Neural cell (in vitro differentiated cells): ENCODE data around the gene CASZ1. TPM values are rescaled to one million over a fixed set of nuclear protein-coding genes. Genes with fewer than 3 reads are reported as not detected.

ENCODE experiments used
- H2AFZ ChIP-seq: fragments of 200-600, 300-800 bp; sonication (generic), shearing (Covaris generic); 2 replicates; pipeline ENCODE4 v1.6.0; 2014; ENCODE audit warnings: low read depth, mild to moderate bottlenecking, antibody characterized with exemption, low read length, moderate library complexity
- H3F3A ChIP-seq: fragments of 200-600 bp; shearing (Covaris generic); 2 replicates; pipeline ENCODE4 v1.6.1; 2016; ENCODE audit warnings: mild to moderate bottlenecking, moderate library complexity, mixed read lengths, antibody characterized with exemption, low read length; ENCODE audit not compliant: insufficient read depth, poor library complexity, severe bottlenecking
- H3K27ac ChIP-seq: fragments of 200-600, 300-800 bp; sonication (generic), shearing (Covaris generic); 2 replicates; pipeline ENCODE4 v1.5.1; 2014; ENCODE audit warnings: mild to moderate bottlenecking, low read length, moderate library complexity
- H3K27me3 ChIP-seq: fragments of 300-800, 200-600 bp; sonication (generic), shearing (Covaris generic); 2 replicates; pipeline ENCODE4 v1.6.0; 2014; ENCODE audit warnings: mild to moderate bottlenecking, low read depth, low read length, moderate library complexity; ENCODE audit not compliant: insufficient read depth
- H3K36me3 ChIP-seq: fragments of 300-800, 200-600 bp; sonication (generic), shearing (Covaris generic); 2 replicates; pipeline ENCODE4 v1.5.1; 2014; ENCODE audit warnings: mild to moderate bottlenecking, antibody characterized with exemption, low read length, moderate library complexity; ENCODE audit not compliant: insufficient read depth
- H3K4me2 ChIP-seq: fragments of 300-800, 200-600 bp; sonication (generic), shearing (Covaris generic); 2 replicates; pipeline ENCODE4 v1.6.0; 2014; ENCODE audit warnings: mild to moderate bottlenecking, low read length
- H3K4me3 ChIP-seq: fragments of 300-800, 200-600 bp; sonication (generic), shearing (Covaris generic); 2 replicates; pipeline ENCODE4 v1.5.1; 2014; ENCODE audit warnings: mild to moderate bottlenecking, low read length, moderate library complexity
- H3K79me2 ChIP-seq: fragments of 200-600 bp; shearing (Covaris generic); replicated peaks from 2 replicates; pipeline ENCODE4 v1.6.0; 2014; ENCODE audit warnings: mild to moderate bottlenecking, low read length, moderate library complexity; ENCODE audit not compliant: insufficient read depth
- H3K9ac ChIP-seq: fragments of 300-800, 200-600 bp; sonication (generic), shearing (Covaris generic); 2 replicates; pipeline ENCODE4 v1.6.1; 2016; ENCODE audit warnings: mild to moderate bottlenecking, low read length, mixed read lengths
- H3K9me2 ChIP-seq: fragments of 200-600 bp; shearing (Covaris generic); 2 replicates; pipeline ENCODE4 v1.6.1; 2016; ENCODE audit warnings: mild to moderate bottlenecking, low read length, mixed read lengths; ENCODE audit not compliant: insufficient read depth
- H3K9me3 ChIP-seq: fragments of 200-600, 300-800 bp; sonication (generic), shearing (Covaris generic); 2 replicates; pipeline ENCODE4 v1.6.1; 2016; ENCODE audit warnings: mild to moderate bottlenecking, mixed run types, low read length, moderate library complexity, mixed read lengths
- H4K20me1 ChIP-seq: fragments of 200-600 bp; shearing (Covaris generic); 2 replicates; pipeline ENCODE4 v1.6.1; 2016; ENCODE audit warnings: mild to moderate bottlenecking, mixed run types; ENCODE audit not compliant: insufficient read depth
- CTCF ChIP-seq: fragments of 450-650 bp; IDR thresholded peaks from 2 replicates; pipeline ENCODE4 v1.5.1; 2014; ENCODE audit warnings: antibody characterized with exemption, mild to moderate bottlenecking, moderate library complexity; ENCODE audit not compliant: poor library complexity, severe bottlenecking
- EP300 ChIP-seq: fragments of 450-650 bp; conservative IDR thresholded peaks from 2 replicates; pipeline ENCODE4 v1.6.1; 2014; ENCODE audit warnings: antibody characterized with exemption, mild to moderate bottlenecking, moderate library complexity; ENCODE audit not compliant: poor library complexity, severe bottlenecking
- EZH2 ChIP-seq: fragments of 200-600, 300-800 bp; shearing (Covaris generic), sonication (generic); IDR thresholded peaks from 2 replicates; pipeline ENCODE4 v1.6.1; 2014; ENCODE audit warnings: antibody characterized with exemption, low read length, borderline replicate concordance, mild to moderate bottlenecking; ENCODE audit not compliant: insufficient read depth, poor library complexity, severe bottlenecking
- MXI1 ChIP-seq: fragments of 450-650 bp; conservative IDR thresholded peaks from 2 replicates; pipeline ENCODE4 v1.6.1; 2014; ENCODE audit warnings: antibody characterized with exemption, mild to moderate bottlenecking; ENCODE audit not compliant: poor library complexity, severe bottlenecking
- POLR2AphosphoS5 ChIP-seq: IDR thresholded peaks from 2 replicates; pipeline ENCODE4 v1.6.1; 2012
- RAD21 ChIP-seq: fragments of 450-650 bp; conservative IDR thresholded peaks from 2 replicates; pipeline ENCODE4 v1.6.1; 2014; ENCODE audit warnings: antibody characterized with exemption, mild to moderate bottlenecking, moderate library complexity
- REST ChIP-seq: IDR thresholded peaks from 2 replicates; pipeline ENCODE4 v1.6.1; 2012; ENCODE audit warnings: borderline replicate concordance
- SMC3 ChIP-seq: fragments of 450-650 bp; conservative IDR thresholded peaks from 2 replicates; pipeline ENCODE4 v1.6.1; 2014; ENCODE audit warnings: antibody characterized with exemption, mild to moderate bottlenecking, moderate library complexity; ENCODE audit not compliant: poor library complexity
- TAF1 ChIP-seq: IDR thresholded peaks from 2 replicates; pipeline ENCODE4 v1.6.1; 2012; ENCODE audit warnings: low read depth
- polyA plus RNA-seq: library from polyadenylated mRNA; depleted of rRNA; stranded (reverse); fragments of >200 nt; gene quantifications from 2 replicates; pipeline ENCODE4 v1.2.3, GENCODE V29; 2014

CASZ1 gene
- polyA plus RNA-seq, 1 donor from 2014 or later, result 0.27 TPM

- Histone ChIP-seq H3K9me3 (no peaks in the 10 kb centered on the region), H3K27me3 (no peaks in the 10 kb centered on the region), H3K4me2 (no peak overlapping the region), H3F3A (no peaks in the 10 kb centered on the region), H3K9me2 (no peaks in the 10 kb centered on the region), H3K4me3 (no peak overlapping the region), H2AFZ (no peak overlapping the region), H3K9ac (no peak overlapping the region), H4K20me1 (no peaks in the 10 kb centered on the region), H3K79me2 (no peaks in the 10 kb centered on the region), H3K36me3 (no peaks in the 10 kb centered on the region), H3K27ac (no peak overlapping the region)
- TF ChIP-seq POLR2AphosphoS5, result no peak
- no peak for TF ChIP-seq EP300
- TF ChIP-seq RAD21, result no peak
- TF ChIP-seq CTCF, result no peak
- TF ChIP-seq MXI1, result no peak
- TF ChIP-seq REST, result no peak
- no peak for TF ChIP-seq EZH2
- no peak for TF ChIP-seq TAF1
- no peak for TF ChIP-seq SMC3
Measured at GRCh38 chr1:10652626-10653025, 143.8 kb downstream of the CASZ1 start.

GRCh38 chr1:10651793-10652192 is 144.7 kb downstream of the CASZ1 start:
- no peaks in the 10 kb centered on the region for H3F3A ChIP-seq
- TF ChIP-seq POLR2AphosphoS5, result no peak
- no peak for TF ChIP-seq TAF1
- no peak for TF ChIP-seq REST
- no peak for TF ChIP-seq EZH2
- TF ChIP-seq CTCF, result no peak
- TF ChIP-seq SMC3, result no peak
- TF ChIP-seq EP300, result no peak
- TF ChIP-seq MXI1, result no peak
- no peak for TF ChIP-seq RAD21
- no peak overlapping the region for H3K27ac ChIP-seq
- no peak overlapping the region for H3K9ac ChIP-seq
- no peaks in the 10 kb centered on the region for H3K79me2 ChIP-seq
- no peaks in the 10 kb centered on the region for H4K20me1 ChIP-seq
- no peaks in the 10 kb centered on the region for H3K9me2 ChIP-seq
- no peaks in the 10 kb centered on the region for H3K36me3 ChIP-seq
- H2AFZ ChIP-seq, result no peak overlapping the region
- H3K4me2 ChIP-seq, result no peak overlapping the region
- no peaks in the 10 kb centered on the region for H3K9me3 ChIP-seq
- no peak overlapping the region for H3K4me3 ChIP-seq
- H3K27me3 ChIP-seq, result no peaks in the 10 kb centered on the region
